Upper lobe of left lung (tissue), 4 donors: ENCODE measurements around the gene TBCK.

Experiments used
- CTCF ChIP-seq, 6 experiments: fragments of 450-650 bp in 4 of 6; fragments of 200-600 bp in 2 of 6; sonication (generic) in 2 of 6; IDR thresholded peaks; one replicate each; pipeline ENCODE4 v1.5.1; 2016 to 2019; ENCODE audit warnings: antibody characterized with exemption in 6 of 6
- POLR2A ChIP-seq, 4 donors: fragments of 450-650 bp; IDR thresholded peaks; one replicate each; pipeline ENCODE4 v1.5.1; 2016 to 2017; ENCODE audit warnings: antibody characterized with exemption in 4 of 4, mild to moderate bottlenecking in 2 of 4

- TF ChIP-seq CTCF (IDR thresholded peaks at IDR 0.05) (no peak), POLR2A (IDR thresholded peaks at IDR 0.05) (no peak)
Observed at GRCh38 chr4:106149911-106150310, 166.1 kb downstream of the TBCK start.
